Stimulated activated CD8-positive, alpha-beta memory T cell treated with anti-CD3 and anti-CD28 coated beads, Interleukin-4, amount 100 ng/mL, for 24 hours (primary cell): ENCODE results near the gene LITAF.
"Not testable (repeated sequence)": the region's sequence is repeated elsewhere in the genome, so short reads cannot be mapped to it uniquely, and the experiment has no call there.

ENCODE experiments used
- DNase-seq: peaks from one replicate; pipeline ENCODE4 v3.0.0-alpha.2; 2020; ENCODE audit warnings: low read depth

LITAF gene

GRCh38 chr16:11515540-11516430 lies 70.9 kb downstream of the LITAF start:
- no peak for DNase-seq

GRCh38 chr16:11514283-11514682 lies 72.4 kb downstream of the LITAF start:
- DNase-seq = no peak

GRCh38 chr16:11513366-11513765 lies 73.4 kb downstream of the LITAF start:
- DNase-seq = not testable (repeated sequence)

GRCh38 chr16:11511801-11512200 lies 74.9 kb downstream of the LITAF start:
- DNase-seq = no peak

- DNase-seq = no peak
Measured at GRCh38 chr16:11511328-11511727, 75.4 kb downstream of the LITAF start.

GRCh38 chr16:11510178-11510973 lies 76.3 kb downstream of the LITAF start:
- no peak for DNase-seq

- DNase-seq = no peak
Measured at GRCh38 chr16:11507991-11508390, 78.7 kb downstream of the LITAF start.

- DNase-seq = no peak
Measured at GRCh38 chr16:11507350-11507749, 79.4 kb downstream of the LITAF start.

GRCh38 chr16:11506741-11507305 lies 79.9 kb downstream of the LITAF start:
- DNase-seq = no peak

GRCh38 chr16:11504261-11504660 lies 82.5 kb downstream of the LITAF start:
- not testable (repeated sequence) for DNase-seq

- no peak for DNase-seq
Measured at GRCh38 chr16:11503566-11503965, 83.2 kb downstream of the LITAF start.

- no peak for DNase-seq
Measured at GRCh38 chr16:11502239-11502638, 84.5 kb downstream of the LITAF start.

GRCh38 chr16:11501632-11502031 lies 85.1 kb downstream of the LITAF start:
- no peak for DNase-seq

GRCh38 chr16:11500700-11501346 lies 85.9 kb downstream of the LITAF start:
- no peak for DNase-seq

- DNase-seq = no peak
Measured at GRCh38 chr16:11499295-11500089, 87.2 kb downstream of the LITAF start.

- DNase-seq = no peak
Measured at GRCh38 chr16:11498683-11499082, 88.0 kb downstream of the LITAF start.

GRCh38 chr16:11497851-11498289 lies 88.8 kb downstream of the LITAF start:
- no peak for DNase-seq
